Effector memory CD4-positive, alpha-beta T cell (primary cell): ENCODE measurements around the gene FAM171A2.
"Not testable (repeated sequence)": the region's sequence is repeated elsewhere in the genome, so short reads cannot be mapped to it uniquely, and the experiment has no call there.

Source experiments
- DNase-seq, 3 donors: peaks; one replicate each; pipeline ENCODE4 v3.0.0-alpha.2; 2020
- H3K27ac ChIP-seq: 2 replicates; pipeline ENCODE4 v1.7.0; 2013; ENCODE audit warnings: mild to moderate bottlenecking, low read length, moderate library complexity; ENCODE audit not compliant: insufficient read depth, poor library complexity, severe bottlenecking
- H3K27me3 ChIP-seq: replicated peaks from 2 replicates; pipeline ENCODE4 v1.7.0; 2013; ENCODE audit warnings: mild to moderate bottlenecking, low read length; ENCODE audit not compliant: insufficient read depth, control insufficient read depth, poor library complexity, severe bottlenecking
- H3K36me3 ChIP-seq: 2 replicates; pipeline ENCODE4 v1.7.0; 2013; ENCODE audit warnings: mild to moderate bottlenecking, low read length, moderate library complexity; ENCODE audit not compliant: control insufficient read depth, insufficient read depth
- H3K4me1 ChIP-seq: 2 replicates; pipeline ENCODE4 v1.7.0; 2013; ENCODE audit warnings: low read length, mild to moderate bottlenecking; ENCODE audit not compliant: control insufficient read depth, insufficient read depth, poor library complexity, severe bottlenecking
- H3K4me3 ChIP-seq: 2 replicates; pipeline ENCODE4 v1.7.0; 2013; ENCODE audit warnings: low read length, low read depth, mild to moderate bottlenecking; ENCODE audit not compliant: insufficient read depth, poor library complexity, severe bottlenecking
- H3K9me3 ChIP-seq: 2 replicates; pipeline ENCODE4 v1.7.0; 2013; ENCODE audit warnings: mild to moderate bottlenecking, low read length, moderate library complexity; ENCODE audit not compliant: control insufficient read depth

FAM171A2 gene

GRCh38 chr17:44348234-44348987, 15.2 kb downstream of the FAM171A2 start:
- Histone ChIP-seq H3K4me1 (peaks cover 6% of the 10 kb centered on the region), H3K27ac (no peak overlapping the region)

GRCh38 chr17:44347206-44348055, 16.2 kb downstream of the FAM171A2 start:
- H3K27me3 ChIP-seq, H3K4me3 ChIP-seq, H3K36me3 ChIP-seq, H3K4me1 ChIP-seq, H3K9me3 ChIP-seq, H3K27ac ChIP-seq, DNase-seq: not testable (repeated sequence)

More at GRCh38 chr17:44348234-44348987, 15.2 kb downstream of the FAM171A2 start:
- Histone ChIP-seq H3K27me3 (no peaks in the 10 kb centered on the region), H3K4me3 (no peak overlapping the region), H3K36me3 (peaks cover 7% of the 10 kb centered on the region), H3K9me3 (no peaks in the 10 kb centered on the region)
- no peak for DNase-seq

- DNase-seq, result no peak
- Histone ChIP-seq H3K4me1 (peaks cover 6% of the 10 kb centered on the region), H3K27me3 (no peaks in the 10 kb centered on the region), H3K27ac (peak overlapping the region; percentile 57), H3K4me3 (peak overlapping the region; percentile 65), H3K36me3 (no peaks in the 10 kb centered on the region), H3K9me3 (no peaks in the 10 kb centered on the region)
These were observed 17.4 kb downstream of the FAM171A2 start for GRCh38 chr17:44346064-44346844.

GRCh38 chr17:44345454-44346026, 18.1 kb downstream of the FAM171A2 start:
- Histone ChIP-seq H3K4me3 (peak overlapping the region; percentile 65), H3K9me3 (no peaks in the 10 kb centered on the region), H3K27me3 (no peaks in the 10 kb centered on the region), H3K4me1 (peaks cover 6% of the 10 kb centered on the region), H3K27ac (peak overlapping the region; percentile 57), H3K36me3 (no peaks in the 10 kb centered on the region)
- DNase-seq, result peak in 1 of 3 donors; percentile 26

GRCh38 chr17:44344939-44345453, 18.7 kb downstream of the FAM171A2 start, which contains the start of gene GRN:
GRN (plus strand) TSS chr17:44345302; CDS start chr17:44349165, 3,863 bp downstream.
- peaks cover 6% of the 10 kb centered on the region for H3K4me1 ChIP-seq
- peak within 1 kb of the TSS; percentile 57 for H3K27ac ChIP-seq
- peak; percentile 65 to 80 (median 76) for DNase-seq
- H3K36me3 ChIP-seq, result no peaks in the 10 kb centered on the region
- H3K4me3 ChIP-seq, result peak within 1 kb of the TSS; percentile 65
- H3K27me3 ChIP-seq, result no peaks in the 10 kb centered on the region
- no peaks in the 10 kb centered on the region for H3K9me3 ChIP-seq

- H3K4me3 ChIP-seq, result no peak overlapping the region
- no peaks in the 10 kb centered on the region for H3K9me3 ChIP-seq
- H3K36me3 ChIP-seq, result no peaks in the 10 kb centered on the region
- H3K27ac ChIP-seq, result no peak overlapping the region
- DNase-seq, result no peak
- no peaks in the 10 kb centered on the region for H3K27me3 ChIP-seq
- H3K4me1 ChIP-seq, result peaks cover 6% of the 10 kb centered on the region
These were observed 20.0 kb downstream of the FAM171A2 start for GRCh38 chr17:44343510-44344209.

- not testable (repeated sequence) for H3K27ac ChIP-seq, H3K9me3 ChIP-seq, H3K4me1 ChIP-seq, H3K27me3 ChIP-seq, DNase-seq, H3K36me3 ChIP-seq, H3K4me3 ChIP-seq
These were observed 23.1 kb downstream of the FAM171A2 start for GRCh38 chr17:44340553-44340952.

GRCh38 chr17:44338702-44339101, 25.0 kb downstream of the FAM171A2 start:
- DNase-seq, result no peak
- H3K4me3 ChIP-seq, result no peak overlapping the region
- no peaks in the 10 kb centered on the region for H3K4me1 ChIP-seq
- H3K27ac ChIP-seq, result no peak overlapping the region
- H3K9me3 ChIP-seq, result no peaks in the 10 kb centered on the region
- H3K27me3 ChIP-seq, result no peaks in the 10 kb centered on the region
- H3K36me3 ChIP-seq, result no peaks in the 10 kb centered on the region

- no peaks in the 10 kb centered on the region for H3K9me3 ChIP-seq
- no peak overlapping the region for H3K4me3 ChIP-seq
- H3K4me1 ChIP-seq, result peaks cover 5% of the 10 kb centered on the region
- no peak overlapping the region for H3K27ac ChIP-seq
- no peaks in the 10 kb centered on the region for H3K36me3 ChIP-seq
- DNase-seq, result no peak
- no peaks in the 10 kb centered on the region for H3K27me3 ChIP-seq
These were observed 27.7 kb downstream of the FAM171A2 start for GRCh38 chr17:44335968-44336367.
